ENCODE results near the gene ALX4. TPM values are rescaled to one million over a fixed set of nuclear protein-coding genes. Genes with fewer than 3 reads are reported as not detected.

The ALX4 gene
- polyA plus RNA-seq (2013, experiment 1 of 2) = not detected
- polyA plus RNA-seq (2013, experiment 2 of 2) = 0.01 TPM

DNA sequence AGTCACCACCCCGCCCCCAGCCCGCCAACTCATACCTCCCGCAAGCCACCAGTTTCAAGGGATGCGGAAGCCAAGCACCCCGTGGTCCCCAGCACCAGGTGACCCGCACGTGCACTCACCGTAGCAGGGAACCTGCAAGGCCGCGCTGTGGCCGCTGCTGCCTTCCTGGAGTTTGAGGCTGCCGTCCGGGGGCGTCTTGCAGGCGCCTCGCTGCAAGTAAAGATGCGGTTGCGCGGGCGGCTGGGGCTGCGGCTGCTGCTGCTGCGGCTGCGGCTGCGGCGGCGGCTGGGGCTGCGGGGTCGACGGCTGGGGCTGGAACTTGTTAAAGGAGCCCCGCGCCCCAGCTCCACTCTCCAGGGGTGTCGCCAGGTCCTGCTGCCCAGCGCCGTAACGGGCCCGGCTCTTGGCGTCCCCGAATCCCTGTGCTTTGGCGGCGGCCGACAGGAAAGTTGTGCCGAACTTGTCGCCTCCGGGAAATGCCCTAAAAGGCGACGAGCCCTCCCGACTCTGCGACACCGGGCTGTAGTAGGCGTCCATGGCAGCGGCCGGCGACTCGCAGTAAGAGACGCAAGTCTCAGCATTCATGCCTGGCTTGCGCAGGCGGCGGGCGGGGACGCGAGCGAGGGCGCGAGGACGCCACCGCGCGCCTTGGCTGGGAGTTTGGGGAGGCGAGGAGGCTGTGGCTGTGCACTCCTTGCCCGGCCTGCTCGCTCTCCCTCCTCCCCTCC lies at the start of gene ALX4:
ALX4 (minus strand) TSS at position 662 of the 728 bp plus-strand sequence; CDS start at position 585, 77 bp downstream.
- H3K79me2 ChIP-seq (ENCODE audit: control insufficient read depth, insufficient read depth, low read length) = no peaks in the 10 kb centered on the region
- no peak within 1 kb of the TSS for H2BK15ac ChIP-seq (replicated peaks; ENCODE audit: low read depth)
- peaks cover 81% of the 10 kb centered on the region for H3K27me3 ChIP-seq (ENCODE audit: insufficient read depth, low read length, poor library complexity)
- H4K5ac ChIP-seq (ENCODE audit: low read length) = no peak within 1 kb of the TSS
- peak within 1 kb of the TSS; percentile 58 for H3K56ac ChIP-seq (ENCODE audit: low read length)
- H3K36me3 ChIP-seq (ENCODE audit: control insufficient read depth, insufficient read depth, low read length) = no peaks in the 10 kb centered on the region
- H2AK5ac ChIP-seq (ENCODE audit: low read length) = no peak within 1 kb of the TSS
- peak; percentile 87 for DNase-seq
- no peak within 1 kb of the TSS for H3K27ac ChIP-seq (ENCODE audit: low read depth, low read length)
- peak within 1 kb of the TSS; percentile 34 for H3K9ac ChIP-seq (ENCODE audit: low read length)
- peak within 1 kb of the TSS; percentile 8 for H3K4me3 ChIP-seq (ENCODE audit: low read length)
- H3K4me1 ChIP-seq (ENCODE audit: control insufficient read depth, low read depth, low read length) = no peaks in the 10 kb centered on the region
- no peak within 1 kb of the TSS for H2BK120ac ChIP-seq (ENCODE audit: low read depth, low read length)
- H2BK5ac ChIP-seq (ENCODE audit: low read length) = no peak within 1 kb of the TSS
- no CpG with 5 or more reads among the region's 71 CpGs for WGBS (ENCODE audit: extremely low coverage, insufficient coverage, low lambda C conversion rate)
- H3K4ac ChIP-seq (ENCODE audit: low read depth, low read length) = no peak within 1 kb of the TSS
- peak within 1 kb of the TSS; percentile 61 for H3K4me2 ChIP-seq (ENCODE audit: low read length)
- H3K18ac ChIP-seq (ENCODE audit: low read length) = no peak within 1 kb of the TSS
- H3K79me1 ChIP-seq (ENCODE audit: low read length) = no peaks in the 10 kb centered on the region
- no peak within 1 kb of the TSS for H3K23ac ChIP-seq (ENCODE audit: low read length)
- no peak within 1 kb of the TSS for H4K8ac ChIP-seq (ENCODE audit: low read depth, low read length)

- DNase-seq = no peak
- no peak overlapping the region for H3K4ac ChIP-seq (ENCODE audit: low read depth, low read length)
- H3K36me3 ChIP-seq (ENCODE audit: control insufficient read depth, insufficient read depth, low read length) = no peaks in the 10 kb centered on the region
- H4K5ac ChIP-seq (ENCODE audit: low read length) = no peak overlapping the region
- no peak overlapping the region for H2BK5ac ChIP-seq (ENCODE audit: low read length)
- H3K4me1 ChIP-seq (ENCODE audit: control insufficient read depth, low read depth, low read length) = no peaks in the 10 kb centered on the region
- no peak overlapping the region for H2BK120ac ChIP-seq (ENCODE audit: low read depth, low read length)
- H3K4me2 ChIP-seq (ENCODE audit: low read length) = no peak overlapping the region
- no peak overlapping the region for H2BK15ac ChIP-seq (replicated peaks; ENCODE audit: low read depth)
- H3K4me3 ChIP-seq (ENCODE audit: low read length) = no peak overlapping the region
- H3K79me1 ChIP-seq (ENCODE audit: low read length) = no peaks in the 10 kb centered on the region
- no peak overlapping the region for H3K27ac ChIP-seq (ENCODE audit: low read depth, low read length)
- H4K8ac ChIP-seq (ENCODE audit: low read depth, low read length) = no peak overlapping the region
- H3K56ac ChIP-seq (ENCODE audit: low read length) = no peak overlapping the region
- no peaks in the 10 kb centered on the region for H3K79me2 ChIP-seq (ENCODE audit: control insufficient read depth, insufficient read depth, low read length)
- H3K27me3 ChIP-seq (ENCODE audit: insufficient read depth, low read length, poor library complexity) = no peaks in the 10 kb centered on the region
- H3K18ac ChIP-seq (ENCODE audit: low read length) = no peak overlapping the region
- H3K9ac ChIP-seq (ENCODE audit: low read length) = no peak overlapping the region
- no peak overlapping the region for H2AK5ac ChIP-seq (ENCODE audit: low read length)
- WGBS (ENCODE audit: extremely low coverage, insufficient coverage, low lambda C conversion rate) = no CpG with 5 or more reads among the region's 12 CpGs
- no peak overlapping the region for H3K23ac ChIP-seq (ENCODE audit: low read length)
Observed at GRCh38 chr11:44359162-44359561, 49.2 kb upstream of the ALX4 start.

DNA sequence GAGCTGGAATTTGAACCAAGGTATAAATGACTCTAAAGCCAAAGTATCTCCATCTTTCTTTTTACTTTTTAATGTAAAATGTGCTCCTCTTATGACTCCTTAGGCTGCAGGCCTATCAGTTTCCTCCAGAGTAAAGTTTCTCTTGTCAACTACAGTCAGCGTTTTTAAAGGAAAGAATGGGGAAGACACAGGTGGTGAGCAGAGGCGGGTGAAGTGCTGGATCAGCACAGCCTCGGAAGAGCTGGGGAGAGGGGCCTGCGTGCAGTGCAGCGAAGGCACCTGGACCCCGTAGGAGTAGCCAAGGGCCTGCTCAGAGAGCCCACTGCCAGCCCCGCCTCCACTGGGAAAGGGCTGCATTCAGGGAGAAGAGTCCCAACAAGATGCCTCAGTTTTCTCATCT lies 48.8 kb upstream of the ALX4 start:
- H4K5ac ChIP-seq (ENCODE audit: low read length) = no peak overlapping the region
- no peak overlapping the region for H4K8ac ChIP-seq (ENCODE audit: low read depth, low read length)
- H3K4ac ChIP-seq (ENCODE audit: low read depth, low read length) = no peak overlapping the region
- H3K79me1 ChIP-seq (ENCODE audit: low read length) = no peaks in the 10 kb centered on the region
- no peak overlapping the region for H3K56ac ChIP-seq (ENCODE audit: low read length)
- no peaks in the 10 kb centered on the region for H3K4me1 ChIP-seq (ENCODE audit: control insufficient read depth, low read depth, low read length)
- DNase-seq = no peak
- H3K4me3 ChIP-seq (ENCODE audit: low read length) = no peak overlapping the region
- H3K18ac ChIP-seq (ENCODE audit: low read length) = no peak overlapping the region
- H3K9ac ChIP-seq (ENCODE audit: low read length) = no peak overlapping the region
- H3K36me3 ChIP-seq (ENCODE audit: control insufficient read depth, insufficient read depth, low read length) = no peaks in the 10 kb centered on the region
- H3K23ac ChIP-seq (ENCODE audit: low read length) = no peak overlapping the region
- no peaks in the 10 kb centered on the region for H3K27me3 ChIP-seq (ENCODE audit: insufficient read depth, low read length, poor library complexity)
- no peak overlapping the region for H2BK120ac ChIP-seq (ENCODE audit: low read depth, low read length)
- H3K79me2 ChIP-seq (ENCODE audit: control insufficient read depth, insufficient read depth, low read length) = no peaks in the 10 kb centered on the region
- no peak overlapping the region for H2BK15ac ChIP-seq (replicated peaks; ENCODE audit: low read depth)
- H3K4me2 ChIP-seq (ENCODE audit: low read length) = no peak overlapping the region
- H2AK5ac ChIP-seq (ENCODE audit: low read length) = no peak overlapping the region
- H2BK5ac ChIP-seq (ENCODE audit: low read length) = no peak overlapping the region
- WGBS (ENCODE audit: extremely low coverage, insufficient coverage, low lambda C conversion rate) = no CpG with 5 or more reads among the region's 7 CpGs
- no peak overlapping the region for H3K27ac ChIP-seq (ENCODE audit: low read depth, low read length)

GRCh38 chr11:44357711-44358110 lies 47.8 kb upstream of the ALX4 start:
- no peaks in the 10 kb centered on the region for H3K79me2 ChIP-seq (ENCODE audit: control insufficient read depth, insufficient read depth, low read length)
- H4K8ac ChIP-seq (ENCODE audit: low read depth, low read length) = no peak overlapping the region
- no peaks in the 10 kb centered on the region for H3K36me3 ChIP-seq (ENCODE audit: control insufficient read depth, insufficient read depth, low read length)
- H3K27me3 ChIP-seq (ENCODE audit: insufficient read depth, low read length, poor library complexity) = no peaks in the 10 kb centered on the region
- H3K4ac ChIP-seq (ENCODE audit: low read depth, low read length) = no peak overlapping the region
- no peak overlapping the region for H3K9ac ChIP-seq (ENCODE audit: low read length)
- H2BK5ac ChIP-seq (ENCODE audit: low read length) = no peak overlapping the region
- no peak for DNase-seq
- no peak overlapping the region for H3K4me3 ChIP-seq (ENCODE audit: low read length)
- H3K4me2 ChIP-seq (ENCODE audit: low read length) = no peak overlapping the region
- H3K23ac ChIP-seq (ENCODE audit: low read length) = no peak overlapping the region
- no peak overlapping the region for H3K18ac ChIP-seq (ENCODE audit: low read length)
- no peak overlapping the region for H2BK120ac ChIP-seq (ENCODE audit: low read depth, low read length)
- no peaks in the 10 kb centered on the region for H3K79me1 ChIP-seq (ENCODE audit: low read length)
- H4K5ac ChIP-seq (ENCODE audit: low read length) = no peak overlapping the region
- WGBS (ENCODE audit: extremely low coverage, insufficient coverage, low lambda C conversion rate) = no CpG with 5 or more reads among the region's 3 CpGs
- H2BK15ac ChIP-seq (replicated peaks; ENCODE audit: low read depth) = no peak overlapping the region
- H3K4me1 ChIP-seq (ENCODE audit: control insufficient read depth, low read depth, low read length) = no peaks in the 10 kb centered on the region
- H3K27ac ChIP-seq (ENCODE audit: low read depth, low read length) = no peak overlapping the region
- no peak overlapping the region for H2AK5ac ChIP-seq (ENCODE audit: low read length)
- H3K56ac ChIP-seq (ENCODE audit: low read length) = no peak overlapping the region

GRCh38 chr11:44356351-44356750 lies 46.4 kb upstream of the ALX4 start:
- no peak overlapping the region for H4K8ac ChIP-seq (ENCODE audit: low read depth, low read length)
- no peak overlapping the region for H3K23ac ChIP-seq (ENCODE audit: low read length)
- no peaks in the 10 kb centered on the region for H3K79me2 ChIP-seq (ENCODE audit: control insufficient read depth, insufficient read depth, low read length)
- H4K5ac ChIP-seq (ENCODE audit: low read length) = no peak overlapping the region
- H2AK5ac ChIP-seq (ENCODE audit: low read length) = no peak overlapping the region
- H3K79me1 ChIP-seq (ENCODE audit: low read length) = no peaks in the 10 kb centered on the region
- H2BK5ac ChIP-seq (ENCODE audit: low read length) = no peak overlapping the region
- no peak overlapping the region for H2BK15ac ChIP-seq (replicated peaks; ENCODE audit: low read depth)
- no CpG with 5 or more reads among the region's 5 CpGs for WGBS (ENCODE audit: extremely low coverage, insufficient coverage, low lambda C conversion rate)
- H2BK120ac ChIP-seq (ENCODE audit: low read depth, low read length) = no peak overlapping the region
- no peak overlapping the region for H3K27ac ChIP-seq (ENCODE audit: low read depth, low read length)
- H3K36me3 ChIP-seq (ENCODE audit: control insufficient read depth, insufficient read depth, low read length) = no peaks in the 10 kb centered on the region
- no peak overlapping the region for H3K4ac ChIP-seq (ENCODE audit: low read depth, low read length)
- no peak overlapping the region for H3K4me2 ChIP-seq (ENCODE audit: low read length)
- no peak overlapping the region for H3K56ac ChIP-seq (ENCODE audit: low read length)
- no peak overlapping the region for H3K9ac ChIP-seq (ENCODE audit: low read length)
- DNase-seq = no peak
- no peaks in the 10 kb centered on the region for H3K27me3 ChIP-seq (ENCODE audit: insufficient read depth, low read length, poor library complexity)
- no peak overlapping the region for H3K4me3 ChIP-seq (ENCODE audit: low read length)
- H3K4me1 ChIP-seq (ENCODE audit: control insufficient read depth, low read depth, low read length) = no peaks in the 10 kb centered on the region
- H3K18ac ChIP-seq (ENCODE audit: low read length) = no peak overlapping the region
